SKM-1 (cell line): Measurements from ENCODE around the gene NAP1L3.

Source experiments
- DNase-seq: peaks from one replicate; lab custom pipeline; 2025; ENCODE audit not compliant: unreplicated experiment; lab: John Stamatoyannopoulos, UW

The NAP1L3 gene, protein sequence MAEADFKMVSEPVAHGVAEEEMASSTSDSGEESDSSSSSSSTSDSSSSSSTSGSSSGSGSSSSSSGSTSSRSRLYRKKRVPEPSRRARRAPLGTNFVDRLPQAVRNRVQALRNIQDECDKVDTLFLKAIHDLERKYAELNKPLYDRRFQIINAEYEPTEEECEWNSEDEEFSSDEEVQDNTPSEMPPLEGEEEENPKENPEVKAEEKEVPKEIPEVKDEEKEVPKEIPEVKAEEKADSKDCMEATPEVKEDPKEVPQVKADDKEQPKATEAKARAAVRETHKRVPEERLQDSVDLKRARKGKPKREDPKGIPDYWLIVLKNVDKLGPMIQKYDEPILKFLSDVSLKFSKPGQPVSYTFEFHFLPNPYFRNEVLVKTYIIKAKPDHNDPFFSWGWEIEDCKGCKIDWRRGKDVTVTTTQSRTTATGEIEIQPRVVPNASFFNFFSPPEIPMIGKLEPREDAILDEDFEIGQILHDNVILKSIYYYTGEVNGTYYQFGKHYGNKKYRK

GRCh38 chrX:93673056-93673868 lies at the start of gene NAP1L3:
Gene NAP1L3 (minus strand): TSS chrX:93673578. CDS start chrX:93673304, 274 bp downstream.
- peak; percentile 29 for DNase-seq

GRCh38 chrX:93711076-93711475 lies 37.7 kb upstream of the NAP1L3 start:
- no peak for DNase-seq

GRCh38 chrX:93703701-93704100 lies 30.3 kb upstream of the NAP1L3 start:
- no peak for DNase-seq

DNA sequence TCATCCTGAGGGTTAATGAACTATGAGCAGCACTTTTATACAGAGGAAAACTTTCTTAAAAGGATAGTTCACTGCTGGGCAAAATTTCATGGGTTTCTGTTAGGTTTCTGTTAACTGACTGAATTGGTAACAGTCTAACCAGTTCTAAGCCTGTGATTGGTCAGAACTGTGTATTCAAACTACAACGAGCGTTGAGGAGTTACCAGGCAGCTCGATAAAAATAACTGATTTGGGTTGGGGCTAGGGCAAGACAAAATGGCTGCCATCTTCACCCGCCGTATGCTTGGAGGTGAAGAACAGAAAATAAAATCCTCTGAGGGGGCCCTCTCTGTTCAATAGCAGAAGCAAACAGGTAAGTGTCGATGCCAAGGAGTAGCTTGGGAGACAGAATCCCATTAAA lies 22.6 kb upstream of the NAP1L3 start:
- DNase-seq = no peak

- DNase-seq = no peak
Observed at GRCh38 chrX:93673869-93674271, 492 bp upstream of the NAP1L3 start, which contains the start of gene FAM133A. Gene FAM133A (plus strand): TSS chrX:93674206. CDS start chrX:93709420, 35,214 bp downstream.

DNA sequence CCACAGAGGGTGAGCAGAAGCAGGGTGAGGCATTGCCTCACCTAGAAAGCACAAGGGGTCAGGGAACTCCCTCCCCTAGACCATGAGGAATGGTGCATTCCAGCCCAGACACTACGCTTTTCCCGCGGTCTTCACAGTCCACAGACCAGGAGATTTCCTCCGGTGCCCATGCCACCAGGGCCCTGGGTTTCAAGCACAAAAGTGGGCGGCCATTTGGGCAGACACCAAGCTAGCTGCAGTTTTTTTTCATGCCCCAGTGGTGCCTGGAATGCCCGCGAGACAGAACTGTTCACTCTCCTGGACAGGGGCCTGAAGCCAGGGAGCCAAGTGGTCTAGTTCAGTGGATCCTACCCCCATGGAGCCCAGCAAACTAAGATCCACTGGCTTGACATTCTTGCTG lies 12.8 kb downstream of the NAP1L3 start:
- no peak for DNase-seq

GRCh38 chrX:93649381-93649780 lies 24.0 kb downstream of the NAP1L3 start:
- no peak for DNase-seq

- DNase-seq = no peak
Observed at GRCh38 chrX:93637591-93637990, 35.8 kb downstream of the NAP1L3 start.
